ENCODE results near the gene MED12L.

Gene MED12L

GRCh38 chr3:151459358-151459757 lies 373.9 kb downstream of the MED12L start:
- DNase-seq (ENCODE audit: low read depth, low spot score), result no peak

- DNase-seq (ENCODE audit: low read depth, low spot score), result no peak
Observed at GRCh38 chr3:151460228-151460627, 374.8 kb downstream of the MED12L start.

- DNase-seq (ENCODE audit: low read depth, low spot score), result no peak
Observed at GRCh38 chr3:151460774-151461450, 375.4 kb downstream of the MED12L start, which contains the start of gene IGSF10. IGSF10 (minus strand) TSS chr3:151461061; CDS start chr3:151458709, 2,352 bp downstream.

GRCh38 chr3:151462278-151462780 lies 376.9 kb downstream of the MED12L start:
- DNase-seq (ENCODE audit: low read depth, low spot score), result no peak

GRCh38 chr3:151462991-151463390 lies 377.5 kb downstream of the MED12L start:
- DNase-seq (ENCODE audit: low read depth, low spot score), result no peak

GRCh38 chr3:151467069-151467468 lies 381.6 kb downstream of the MED12L start:
- no peak for DNase-seq (ENCODE audit: low read depth, low spot score)

GRCh38 chr3:151468284-151468917 lies 382.9 kb downstream of the MED12L start:
- DNase-seq (ENCODE audit: low read depth, low spot score), result no peak

GRCh38 chr3:151476344-151477018 lies 391.0 kb downstream of the MED12L start:
- no peak for DNase-seq (ENCODE audit: low read depth, low spot score)

- DNase-seq (ENCODE audit: low read depth, low spot score), result no peak
Observed at GRCh38 chr3:151477591-151478334, 392.3 kb downstream of the MED12L start.

GRCh38 chr3:151478335-151478697 lies 392.9 kb downstream of the MED12L start:
- DNase-seq (ENCODE audit: low read depth, low spot score), result no peak

GRCh38 chr3:151479452-151479851 lies 394.0 kb downstream of the MED12L start:
- no peak for DNase-seq (ENCODE audit: low read depth, low spot score)

- DNase-seq (ENCODE audit: low read depth, low spot score), result no peak
Observed at GRCh38 chr3:151480492-151480891, 395.0 kb downstream of the MED12L start.

- DNase-seq (ENCODE audit: low read depth, low spot score), result no peak
Observed at GRCh38 chr3:151483488-151483887, 398.0 kb downstream of the MED12L start.

- no peak for DNase-seq (ENCODE audit: low read depth, low spot score)
Observed at GRCh38 chr3:151483961-151484520, 398.6 kb downstream of the MED12L start.
